ENCODE results near the gene IRX4. TPM values are rescaled to one million over a fixed set of nuclear protein-coding genes. Genes with fewer than 3 reads are reported as not detected.
"Not testable (repeated sequence)": the region's sequence is repeated elsewhere in the genome, so short reads cannot be mapped to it uniquely, and the experiment has no call there.

IRX4 gene
- total RNA-seq, 1 donor from 2014 or later: 0.68 TPM

DNA sequence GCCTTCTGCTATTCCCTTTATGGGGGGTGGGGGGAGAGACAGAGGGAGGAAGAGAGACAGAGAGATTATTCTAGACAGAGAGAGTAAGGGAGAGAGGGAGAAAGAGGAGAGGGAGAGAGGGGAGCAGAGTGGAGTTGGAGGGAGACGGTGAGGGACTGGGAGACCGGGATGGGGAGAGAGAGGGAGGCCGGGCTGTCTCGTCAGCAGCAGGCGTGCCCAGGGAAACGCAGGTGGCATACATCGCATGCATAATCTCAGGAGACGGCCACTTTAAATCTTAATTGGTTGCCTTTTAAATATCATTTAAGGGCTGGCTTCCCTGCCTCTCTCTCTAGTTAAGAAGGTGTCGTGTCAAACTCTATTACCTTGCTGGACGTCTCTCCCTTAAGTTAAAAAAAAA is 8.4 kb downstream of the IRX4 start:
- H3K27me3 ChIP-seq (ENCODE audit: insufficient read depth, low read length): peaks cover 52% of the 10 kb centered on the region

DNA sequence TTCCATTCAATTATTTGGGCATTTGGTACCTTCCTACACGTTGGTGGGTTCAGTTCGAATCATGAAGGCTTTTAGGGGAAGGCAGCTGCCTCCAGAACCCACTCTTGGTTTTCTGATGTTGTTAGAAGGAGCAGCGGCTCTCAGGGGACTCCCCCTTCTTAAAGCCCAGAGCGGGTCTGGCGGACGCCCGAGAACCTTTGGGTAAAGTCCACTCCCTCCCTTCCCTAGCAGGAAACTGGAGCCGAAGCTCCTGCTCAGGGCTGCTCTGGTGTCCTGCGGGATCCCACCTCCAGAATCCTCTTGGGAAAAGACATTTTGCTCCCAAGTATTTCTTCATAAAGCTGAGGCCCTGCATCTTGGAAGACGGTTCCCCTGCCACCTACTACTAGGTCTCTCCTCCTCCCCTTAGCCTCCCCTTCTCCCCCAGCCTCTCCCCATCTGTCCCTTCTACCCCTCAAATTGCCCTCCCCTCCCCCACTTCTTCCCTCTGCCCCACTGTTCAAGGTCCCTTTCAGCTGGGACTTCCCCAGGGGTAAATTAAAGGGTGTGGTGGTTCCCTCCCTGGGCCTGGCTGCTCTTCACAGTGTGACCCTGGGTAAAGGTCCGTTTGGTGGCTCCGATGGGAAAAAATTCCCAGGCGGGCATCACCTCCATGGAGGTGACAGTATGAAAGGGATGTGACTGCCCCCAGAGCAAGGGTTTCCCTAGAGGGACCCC is 9.3 kb downstream of the IRX4 start:
- Mint-ChIP-seq H3K36me3 (ENCODE audit: low read depth, unreplicated experiment) (no peaks in the 10 kb centered on the region), H3K4me3 (ENCODE audit: unreplicated experiment) (no peak overlapping the region), H3K27me3 (ENCODE audit: low read depth, unreplicated experiment) (peaks cover 45% of the 10 kb centered on the region), H3K4me1 (ENCODE audit: low read depth, unreplicated experiment) (no peaks in the 10 kb centered on the region), H3K9me3 (ENCODE audit: unreplicated experiment) (peaks cover 4% of the 10 kb centered on the region), H3K27ac (ENCODE audit: unreplicated experiment) (no peak overlapping the region)
- Histone ChIP-seq H4K20me1 (ENCODE audit: insufficient read depth, low read length) (no peaks in the 10 kb centered on the region), H3K4me3 (ENCODE audit: insufficient read depth, low read depth, low read length) (no peak overlapping the region), H3K9me3 (ENCODE audit: insufficient read depth, low read depth, low read length) (no peaks in the 10 kb centered on the region), H3K79me2 (ENCODE audit: insufficient read depth, low read length) (no peaks in the 10 kb centered on the region), H3K27ac (ENCODE audit: low read depth, low read length) (no peak overlapping the region), H3K4me1 (ENCODE audit: insufficient read depth, low read length) (no peaks in the 10 kb centered on the region), H2AFZ (ENCODE audit: low read depth, low read length) (no peak overlapping the region), H3K36me3 (ENCODE audit: insufficient read depth, low read length) (no peaks in the 10 kb centered on the region), H3K27me3 (ENCODE audit: insufficient read depth, low read length) (peaks cover 45% of the 10 kb centered on the region), H3K4me2 (ENCODE audit: low read length) (no peak overlapping the region), H3K9ac (ENCODE audit: low read length) (no peak overlapping the region)
- FAIRE-seq (no peak), DNase-seq (ENCODE audit: low read depth) (no peak)
- TF ChIP-seq EZH2 (IDR thresholded peaks at IDR 0.05; ENCODE audit: insufficient read depth, low read length): no peak
- TF ChIP-seq, protein P1, sequence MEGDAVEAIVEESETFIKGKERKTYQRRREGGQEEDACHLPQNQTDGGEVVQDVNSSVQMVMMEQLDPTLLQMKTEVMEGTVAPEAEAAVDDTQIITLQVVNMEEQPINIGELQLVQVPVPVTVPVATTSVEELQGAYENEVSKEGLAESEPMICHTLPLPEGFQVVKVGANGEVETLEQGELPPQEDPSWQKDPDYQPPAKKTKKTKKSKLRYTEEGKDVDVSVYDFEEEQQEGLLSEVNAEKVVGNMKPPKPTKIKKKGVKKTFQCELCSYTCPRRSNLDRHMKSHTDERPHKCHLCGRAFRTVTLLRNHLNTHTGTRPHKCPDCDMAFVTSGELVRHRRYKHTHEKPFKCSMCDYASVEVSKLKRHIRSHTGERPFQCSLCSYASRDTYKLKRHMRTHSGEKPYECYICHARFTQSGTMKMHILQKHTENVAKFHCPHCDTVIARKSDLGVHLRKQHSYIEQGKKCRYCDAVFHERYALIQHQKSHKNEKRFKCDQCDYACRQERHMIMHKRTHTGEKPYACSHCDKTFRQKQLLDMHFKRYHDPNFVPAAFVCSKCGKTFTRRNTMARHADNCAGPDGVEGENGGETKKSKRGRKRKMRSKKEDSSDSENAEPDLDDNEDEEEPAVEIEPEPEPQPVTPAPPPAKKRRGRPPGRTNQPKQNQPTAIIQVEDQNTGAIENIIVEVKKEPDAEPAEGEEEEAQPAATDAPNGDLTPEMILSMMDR (IDR thresholded peaks at IDR 0.05; ENCODE audit: insufficient read depth, low read depth, low read length): no peak

More for the DNA sequence above, 8.4 kb downstream of the IRX4 start:
- Mint-ChIP-seq H3K9me3 (ENCODE audit: unreplicated experiment) (peaks cover 4% of the 10 kb centered on the region), H3K36me3 (ENCODE audit: low read depth, unreplicated experiment) (no peaks in the 10 kb centered on the region), H3K4me3 (ENCODE audit: unreplicated experiment) (no peak overlapping the region), H3K4me1 (ENCODE audit: low read depth, unreplicated experiment) (no peaks in the 10 kb centered on the region), H3K27me3 (ENCODE audit: low read depth, unreplicated experiment) (peaks cover 40% of the 10 kb centered on the region), H3K27ac (ENCODE audit: unreplicated experiment) (no peak overlapping the region)
- Histone ChIP-seq H3K79me2 (ENCODE audit: insufficient read depth, low read length) (no peaks in the 10 kb centered on the region), H4K20me1 (ENCODE audit: insufficient read depth, low read length) (no peaks in the 10 kb centered on the region), H3K36me3 (ENCODE audit: insufficient read depth, low read length) (no peaks in the 10 kb centered on the region), H3K4me1 (ENCODE audit: insufficient read depth, low read length) (no peaks in the 10 kb centered on the region), H3K4me2 (ENCODE audit: low read length) (no peak overlapping the region), H3K9ac (ENCODE audit: low read length) (no peak overlapping the region), H2AFZ (ENCODE audit: low read depth, low read length) (no peak overlapping the region), H3K9me3 (ENCODE audit: insufficient read depth, low read depth, low read length) (no peaks in the 10 kb centered on the region), H3K27ac (ENCODE audit: low read depth, low read length) (no peak overlapping the region), H3K4me3 (ENCODE audit: insufficient read depth, low read depth, low read length) (no peak overlapping the region)
- FAIRE-seq (no peak), DNase-seq (ENCODE audit: low read depth) (no peak)
- TF ChIP-seq, protein P1 (IDR thresholded peaks at IDR 0.05; ENCODE audit: insufficient read depth, low read depth, low read length): no peak
- TF ChIP-seq EZH2 (IDR thresholded peaks at IDR 0.05; ENCODE audit: insufficient read depth, low read length): no peak

DNA sequence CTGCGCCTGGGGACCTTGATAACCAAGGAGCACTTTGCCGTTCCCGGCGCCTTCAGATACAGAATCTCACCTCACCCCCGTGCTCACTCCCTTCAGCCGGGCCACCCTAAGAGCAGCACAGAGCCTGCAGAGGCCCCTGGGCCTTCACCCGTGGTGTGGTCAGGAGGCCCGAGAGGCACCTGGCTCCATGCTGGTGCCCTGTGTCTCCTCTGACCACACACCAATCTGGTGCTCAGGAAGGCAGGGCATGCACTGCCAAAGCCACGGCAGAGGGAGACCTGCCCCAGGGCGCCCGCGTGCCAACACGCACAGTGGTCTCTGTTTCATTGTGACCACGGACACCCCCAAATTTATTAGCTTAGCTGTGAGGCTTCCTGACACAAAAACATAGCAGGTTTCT is 11.3 kb downstream of the IRX4 start:
- no peak overlapping the region for H3K27ac Mint-ChIP-seq (ENCODE audit: unreplicated experiment)
- peaks cover 53% of the 10 kb centered on the region for H3K27me3 Mint-ChIP-seq (ENCODE audit: low read depth, unreplicated experiment)
- no peak for DNase-seq (ENCODE audit: low read depth)
- Histone ChIP-seq H3K4me3 (ENCODE audit: insufficient read depth, low read depth, low read length) (no peak overlapping the region), H3K4me2 (ENCODE audit: low read length) (no peak overlapping the region), H3K36me3 (ENCODE audit: insufficient read depth, low read length) (no peaks in the 10 kb centered on the region), H2AFZ (ENCODE audit: low read depth, low read length) (no peak overlapping the region), H3K27me3 (ENCODE audit: insufficient read depth, low read length) (peaks cover 35% of the 10 kb centered on the region), H3K79me2 (ENCODE audit: insufficient read depth, low read length) (no peaks in the 10 kb centered on the region), H4K20me1 (ENCODE audit: insufficient read depth, low read length) (no peaks in the 10 kb centered on the region), H3K9ac (ENCODE audit: low read length) (no peak overlapping the region), H3K9me3 (ENCODE audit: insufficient read depth, low read depth, low read length) (no peaks in the 10 kb centered on the region), H3K4me1 (ENCODE audit: insufficient read depth, low read length) (no peaks in the 10 kb centered on the region), H3K27ac (ENCODE audit: low read depth, low read length) (no peak overlapping the region)
- H3K36me3 Mint-ChIP-seq (ENCODE audit: low read depth, unreplicated experiment): no peaks in the 10 kb centered on the region
- FAIRE-seq: no peak
- no peaks in the 10 kb centered on the region for H3K4me1 Mint-ChIP-seq (ENCODE audit: low read depth, unreplicated experiment)
- no peak overlapping the region for H3K4me3 Mint-ChIP-seq (ENCODE audit: unreplicated experiment)
- TF ChIP-seq, protein P1 (IDR thresholded peaks at IDR 0.05; ENCODE audit: insufficient read depth, low read depth, low read length): no peak
- no peak for TF ChIP-seq EZH2 (IDR thresholded peaks at IDR 0.05; ENCODE audit: insufficient read depth, low read length)
- H3K9me3 Mint-ChIP-seq (ENCODE audit: unreplicated experiment): no peaks in the 10 kb centered on the region

DNA sequence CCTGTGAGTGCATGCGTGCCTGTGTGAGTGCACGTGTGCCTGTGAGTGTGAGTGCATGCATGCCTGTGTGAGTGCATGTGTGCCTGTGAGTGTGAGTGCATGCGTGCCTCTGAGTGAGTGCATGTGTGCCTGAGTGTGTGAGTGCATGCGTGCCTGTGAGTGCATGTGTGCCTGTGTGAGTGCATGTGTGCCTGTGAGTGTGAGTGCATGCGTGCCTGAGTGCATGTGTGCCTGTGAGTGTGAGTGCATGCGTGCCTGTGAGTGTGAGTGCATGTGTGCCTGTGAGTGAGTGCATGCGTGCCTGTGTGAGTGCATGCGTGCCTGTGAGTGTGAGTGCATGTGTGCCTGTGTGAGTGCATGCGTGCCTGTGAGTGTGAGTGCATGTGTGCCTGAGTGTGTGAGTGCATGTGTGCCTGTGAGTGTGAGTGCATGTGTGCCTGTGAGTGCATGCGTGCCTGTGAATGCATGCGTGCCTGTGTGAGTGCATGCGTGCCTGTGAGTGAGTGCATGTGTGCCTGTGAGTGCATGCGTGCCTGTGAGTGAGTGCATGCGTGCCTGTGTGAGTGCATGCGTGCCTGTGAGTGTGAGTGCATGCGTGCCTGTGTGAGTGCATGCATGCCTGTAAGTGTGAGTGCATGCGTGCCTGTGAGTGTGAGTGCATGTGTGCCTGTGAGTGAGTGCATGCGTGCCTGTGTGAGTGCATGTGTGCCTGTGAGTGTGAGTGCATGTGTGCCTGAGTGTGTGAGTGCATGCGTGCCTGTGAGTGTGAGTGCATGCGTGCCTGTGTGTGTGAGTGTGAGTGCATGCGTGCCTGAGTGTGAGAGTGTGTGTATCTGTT is 12.1 kb downstream of the IRX4 start:
- H3K4me2 ChIP-seq (ENCODE audit: low read length); H3K36me3 Mint-ChIP-seq (ENCODE audit: low read depth, unreplicated experiment); H3K4me3 Mint-ChIP-seq (ENCODE audit: unreplicated experiment); DNase-seq (ENCODE audit: low read depth); H3K4me3 ChIP-seq (ENCODE audit: insufficient read depth, low read depth, low read length); H2AFZ ChIP-seq (ENCODE audit: low read depth, low read length); H3K27ac Mint-ChIP-seq (ENCODE audit: unreplicated experiment); H3K36me3 ChIP-seq (ENCODE audit: insufficient read depth, low read length); H3K4me1 ChIP-seq (ENCODE audit: insufficient read depth, low read length); H3K4me1 Mint-ChIP-seq (ENCODE audit: low read depth, unreplicated experiment); H3K79me2 ChIP-seq (ENCODE audit: insufficient read depth, low read length); H3K27ac ChIP-seq (ENCODE audit: low read depth, low read length); H4K20me1 ChIP-seq (ENCODE audit: insufficient read depth, low read length); H3K9ac ChIP-seq (ENCODE audit: low read length); FAIRE-seq; H3K9me3 ChIP-seq (ENCODE audit: insufficient read depth, low read depth, low read length); H3K9me3 Mint-ChIP-seq (ENCODE audit: unreplicated experiment): not testable (repeated sequence)
- peaks cover 57% of the 10 kb centered on the region for H3K27me3 Mint-ChIP-seq (ENCODE audit: low read depth, unreplicated experiment)
- H3K27me3 ChIP-seq (ENCODE audit: insufficient read depth, low read length): peaks cover 34% of the 10 kb centered on the region
